Esophagus muscularis mucosa (tissue), 3 donors: ENCODE results near the gene DNM1.

Source experiments
- POLR2A ChIP-seq: fragments of 450-650 bp; IDR thresholded peaks from one replicate; pipeline ENCODE4 v1.6.1; 2017; ENCODE audit warnings: antibody characterized with exemption, moderate library complexity, mild to moderate bottlenecking, low read depth
- POLR2AphosphoS5 ChIP-seq, 2 donors: sonication (generic); formaldehyde crosslinking; IDR thresholded peaks; one replicate each; pipeline ENCODE4 v1.6.1; 2017; ENCODE audit warnings: antibody characterized with exemption in 2 of 2
- TF ChIP-seq, protein P1 (sequence below), 3 experiments: fragments of 200-600 bp in 2 of 3; fragments of 450-650 bp in 1 of 3; sonication (generic) in 2 of 3; IDR thresholded peaks; one replicate each; pipeline ENCODE4 v1.5.1; 2017 to 2019; ENCODE audit warnings: antibody characterized with exemption in 3 of 3, mild to moderate bottlenecking in 2 of 3, moderate library complexity in 1 of 3

DNA sequence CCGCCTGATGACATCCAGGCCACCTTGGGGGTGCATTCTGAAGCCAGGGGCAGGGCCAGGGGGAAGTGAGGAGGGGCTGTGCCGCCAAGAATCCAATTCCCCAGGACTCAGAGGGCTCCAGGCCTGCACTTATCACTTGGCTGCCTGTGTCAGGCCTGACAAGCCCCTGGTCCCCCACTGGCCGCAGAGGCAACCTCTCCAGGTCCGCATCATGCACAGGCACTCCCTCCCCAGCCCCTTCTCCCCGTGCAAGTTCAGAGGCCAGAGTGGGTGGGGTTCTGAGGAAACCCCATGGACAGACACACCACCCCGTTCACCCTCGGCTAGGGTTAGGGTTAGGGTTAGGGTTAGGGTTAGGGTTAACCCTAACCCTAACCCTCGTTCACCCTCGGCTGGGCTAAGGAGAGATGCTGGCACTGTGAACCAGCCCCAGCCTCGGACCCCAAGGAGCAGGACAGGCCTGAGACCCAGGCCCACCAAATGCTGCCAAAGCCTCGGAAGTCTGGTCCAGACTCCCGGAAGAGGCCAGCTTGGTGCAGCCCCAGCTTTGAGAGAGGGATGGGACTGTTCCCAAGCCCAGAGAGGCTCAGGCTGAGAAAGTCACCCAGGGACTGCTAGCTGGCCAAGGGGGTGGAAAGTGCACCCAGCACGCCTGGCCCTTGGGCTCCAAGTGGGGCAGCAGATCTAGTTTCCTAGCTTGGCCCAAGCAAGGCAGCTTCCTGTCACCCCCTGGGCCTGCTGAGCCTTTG lies 49.1 kb upstream of the DNM1 start:
- TF ChIP-seq, protein P1, sequence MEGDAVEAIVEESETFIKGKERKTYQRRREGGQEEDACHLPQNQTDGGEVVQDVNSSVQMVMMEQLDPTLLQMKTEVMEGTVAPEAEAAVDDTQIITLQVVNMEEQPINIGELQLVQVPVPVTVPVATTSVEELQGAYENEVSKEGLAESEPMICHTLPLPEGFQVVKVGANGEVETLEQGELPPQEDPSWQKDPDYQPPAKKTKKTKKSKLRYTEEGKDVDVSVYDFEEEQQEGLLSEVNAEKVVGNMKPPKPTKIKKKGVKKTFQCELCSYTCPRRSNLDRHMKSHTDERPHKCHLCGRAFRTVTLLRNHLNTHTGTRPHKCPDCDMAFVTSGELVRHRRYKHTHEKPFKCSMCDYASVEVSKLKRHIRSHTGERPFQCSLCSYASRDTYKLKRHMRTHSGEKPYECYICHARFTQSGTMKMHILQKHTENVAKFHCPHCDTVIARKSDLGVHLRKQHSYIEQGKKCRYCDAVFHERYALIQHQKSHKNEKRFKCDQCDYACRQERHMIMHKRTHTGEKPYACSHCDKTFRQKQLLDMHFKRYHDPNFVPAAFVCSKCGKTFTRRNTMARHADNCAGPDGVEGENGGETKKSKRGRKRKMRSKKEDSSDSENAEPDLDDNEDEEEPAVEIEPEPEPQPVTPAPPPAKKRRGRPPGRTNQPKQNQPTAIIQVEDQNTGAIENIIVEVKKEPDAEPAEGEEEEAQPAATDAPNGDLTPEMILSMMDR (IDR thresholded peaks at IDR 0.05) = no peak
- TF ChIP-seq POLR2A (no peak), POLR2AphosphoS5 (IDR thresholded peaks at IDR 0.05) (no peak)
